HL-60 (cell line): ENCODE data around the gene MMP1.

ENCODE experiments used
- DNase-seq, 2 experiments: peaks; one replicate each; pipeline ENCODE4 v3.0.0-alpha.2; 2010 to 2020; ENCODE audit warnings: low read depth in 1 of 2, low spot score in 1 of 2
- H3K27ac ChIP-seq: fragments of 250-450 bp; sonication (Bioruptor Pico); replicated peaks from 2 replicates; pipeline ENCODE4 v1.5.1; 2020; ENCODE audit warnings: mild to moderate bottlenecking, moderate library complexity
- H3K27me3 ChIP-seq: fragments of 250-450 bp; sonication (Bioruptor Pico); 2 replicates; pipeline ENCODE4 v1.5.1; 2021; ENCODE audit warnings: mild to moderate bottlenecking, moderate library complexity; ENCODE audit not compliant: insufficient read depth, poor library complexity, severe bottlenecking
- H3K4me3 ChIP-seq: replicated peaks from 2 replicates; pipeline ENCODE4 v1.5.1; 2011; ENCODE audit warnings: mild to moderate bottlenecking, control low read depth, low read length; ENCODE audit not compliant: insufficient read depth
- CTCF ChIP-seq: IDR thresholded peaks from one replicate; pipeline ENCODE4 v1.5.1; 2011; ENCODE audit warnings: low read length, control low read depth, inconsistent platforms; ENCODE audit not compliant: insufficient read depth
- GABPA ChIP-seq: IDR thresholded peaks from 2 replicates; pipeline ENCODE4 v1.6.1; 2012; ENCODE audit warnings: low read depth
- POLR2AphosphoS5 ChIP-seq: IDR thresholded peaks from 2 replicates; pipeline ENCODE4 v1.6.1; 2012; ENCODE audit warnings: low read depth
- REST ChIP-seq: IDR thresholded peaks from 2 replicates; pipeline ENCODE4 v1.6.1; 2012; ENCODE audit warnings: low read depth; ENCODE audit not compliant: insufficient replicate concordance
- SPI1 ChIP-seq: IDR thresholded peaks from 2 replicates; pipeline ENCODE4 v1.6.1; 2012; ENCODE audit warnings: low read depth, mild to moderate bottlenecking, borderline replicate concordance

The MMP1 gene

GRCh38 chr11:102771351-102771750, 26.6 kb downstream of the MMP1 start:
- Histone ChIP-seq H3K27ac (no peak overlapping the region), H3K4me3 (no peak overlapping the region), H3K27me3 (no peaks in the 10 kb centered on the region)
- no peak for DNase-seq
- TF ChIP-seq POLR2AphosphoS5 (no peak), SPI1 (no peak), REST (no peak), GABPA (no peak), CTCF (no peak)

DNA sequence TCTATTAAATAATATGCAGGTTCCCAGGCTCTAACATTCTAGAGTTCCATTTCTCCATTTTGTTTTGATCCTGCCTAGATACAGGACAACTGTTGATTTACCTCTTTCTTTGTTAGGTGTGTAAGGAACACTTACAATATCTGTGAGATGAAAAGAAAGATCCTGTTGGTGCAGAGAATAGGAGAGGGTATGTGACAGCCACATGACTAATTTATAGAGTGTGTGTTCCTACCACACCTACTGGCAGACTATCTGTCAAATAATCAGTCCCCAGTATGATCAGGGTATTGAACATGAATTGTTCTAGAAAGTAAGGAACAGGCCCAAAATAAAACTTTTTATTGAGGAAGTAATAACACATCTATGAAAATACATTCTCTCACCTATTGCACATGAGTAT, 27.8 kb downstream of the MMP1 start:
- Histone ChIP-seq H3K4me3 (no peak overlapping the region), H3K27me3 (no peaks in the 10 kb centered on the region), H3K27ac (no peak overlapping the region)
- no peak for DNase-seq
- no peak for TF ChIP-seq POLR2AphosphoS5
- TF ChIP-seq CTCF = no peak
- no peak for TF ChIP-seq GABPA
- no peak for TF ChIP-seq REST
- no peak for TF ChIP-seq SPI1

DNA sequence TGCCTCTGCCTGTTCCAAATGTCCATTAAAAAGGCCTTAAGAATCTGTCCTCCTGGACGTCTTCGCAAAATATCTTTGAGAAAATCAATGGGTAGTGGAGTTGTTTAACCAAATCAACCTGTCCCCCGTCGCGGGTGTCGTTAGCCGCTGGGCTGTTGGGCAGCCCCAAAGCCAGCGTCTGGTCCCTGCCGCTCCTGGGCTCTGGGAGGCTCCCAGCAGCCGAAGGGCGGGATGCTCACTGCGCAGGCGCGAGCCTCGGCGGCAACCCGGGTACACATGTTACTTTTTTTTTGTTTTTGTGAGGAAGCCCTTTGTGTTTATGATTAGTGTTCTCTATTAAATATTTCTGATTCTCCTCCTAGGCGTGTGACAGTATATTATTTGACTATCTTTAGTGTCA, 30.2 kb downstream of the MMP1 start:
- no peak overlapping the region for H3K4me3 ChIP-seq
- no peak for TF ChIP-seq SPI1
- no peak for TF ChIP-seq CTCF
- TF ChIP-seq POLR2AphosphoS5 = no peak
- no peak for TF ChIP-seq GABPA
- H3K27me3 ChIP-seq = peaks cover 6% of the 10 kb centered on the region
- H3K27ac ChIP-seq = no peak overlapping the region
- DNase-seq = no peak

DNA sequence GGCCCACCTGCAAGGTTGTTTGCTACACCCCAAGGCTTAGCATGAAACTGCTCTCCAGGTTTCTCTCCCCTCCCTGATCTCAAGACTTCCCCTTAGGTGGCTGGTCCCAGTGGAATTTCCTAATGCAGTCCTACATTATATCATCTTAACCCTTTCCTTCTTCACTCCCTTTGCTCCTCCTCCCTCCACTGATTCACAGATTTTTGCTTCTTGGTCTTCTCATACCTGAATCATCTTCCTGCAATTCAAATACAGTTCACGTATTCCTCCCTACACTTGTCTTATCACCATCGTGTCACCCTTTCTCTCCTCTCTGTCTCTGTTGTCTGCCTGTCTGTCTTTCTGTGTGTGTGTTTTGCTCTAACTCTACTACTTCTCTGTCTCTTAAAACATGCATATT, 34.5 kb downstream of the MMP1 start:
- no peak for DNase-seq

More for the DNA sequence above, 34.5 kb downstream of the MMP1 start:
- TF ChIP-seq GABPA (no peak), REST (no peak), SPI1 (no peak), POLR2AphosphoS5 (no peak), CTCF (no peak)
- Histone ChIP-seq H3K4me3 (no peak overlapping the region), H3K27me3 (peaks cover 9% of the 10 kb centered on the region), H3K27ac (no peak overlapping the region)
